HL-60/S4 treated with retinoic acid at 250 ng/mL for 4 days and 3 days (cell line): Measurements from ENCODE around the gene ADD1.

ENCODE experiments used
- in situ Hi-C: fragments of 300-500 bp; cut with MboI; formaldehyde crosslinking; loops from 2 replicates; pipeline ENCODE4 v1.7.0; 2022; ENCODE audit warnings: low sequenced_read_pairs

Gene ADD1

DNA sequence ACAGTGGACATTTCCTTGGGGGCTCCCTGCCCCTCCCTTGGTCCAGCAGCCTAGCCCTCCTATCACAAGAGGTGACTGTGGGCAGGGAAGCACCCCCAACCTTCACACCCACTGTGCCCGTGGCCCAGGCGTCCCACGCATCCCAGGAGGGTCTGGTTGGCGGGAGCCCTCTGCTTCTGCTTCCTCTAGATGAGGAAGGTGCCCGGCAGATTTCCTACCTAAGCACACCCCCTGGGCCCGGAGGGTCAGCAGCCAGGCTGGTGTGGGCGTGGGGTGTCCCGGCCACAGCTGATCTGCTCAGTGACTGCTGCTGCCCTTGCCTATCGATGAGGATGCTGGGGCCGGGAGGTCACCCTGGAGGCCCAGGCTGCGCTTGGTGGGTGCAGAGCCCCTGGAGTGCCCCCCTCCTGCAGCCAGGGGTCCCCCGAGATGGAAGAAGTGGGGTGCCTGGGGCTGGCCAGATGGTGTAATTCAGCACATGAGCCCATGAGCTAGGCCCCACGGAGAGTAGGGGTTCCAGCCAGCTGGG is 38.6 kb upstream of the ADD1 start:
- in situ Hi-C loops: no loop called here

DNA sequence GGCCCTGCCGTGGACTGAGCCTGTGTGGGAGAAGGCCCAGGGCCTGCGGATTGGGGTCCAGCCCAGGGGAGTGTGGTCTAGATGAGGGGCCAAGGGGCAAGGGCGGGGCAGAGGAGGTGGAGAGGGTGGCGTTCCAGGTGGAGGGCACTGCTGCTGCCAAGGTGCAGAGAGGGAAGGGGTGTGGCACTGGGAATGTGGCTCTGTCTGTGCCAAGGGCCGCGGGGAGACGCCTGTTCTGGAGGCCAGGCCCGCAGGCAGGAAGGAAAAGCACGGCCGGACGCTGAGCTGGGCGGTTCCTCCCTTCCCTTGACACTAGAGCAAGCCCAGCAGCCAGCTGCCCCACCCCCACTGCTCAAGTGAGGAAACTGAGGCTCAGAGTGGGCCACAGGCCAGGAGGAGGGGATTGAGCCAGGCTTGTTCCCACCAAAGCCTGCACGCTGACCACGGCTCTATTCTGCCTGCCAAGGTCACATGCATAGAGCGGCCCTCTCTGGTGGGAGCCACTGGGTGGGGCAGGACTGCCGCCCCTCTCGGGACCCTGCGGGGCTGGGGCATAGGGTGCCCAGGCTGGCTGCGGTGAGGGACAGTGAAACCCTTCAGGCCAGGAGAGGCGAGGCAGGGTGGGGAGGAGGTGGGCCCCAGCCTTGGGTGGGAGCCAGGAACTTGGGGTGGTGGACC is 37.8 kb upstream of the ADD1 start:
- in situ Hi-C loops: no loop called here

DNA sequence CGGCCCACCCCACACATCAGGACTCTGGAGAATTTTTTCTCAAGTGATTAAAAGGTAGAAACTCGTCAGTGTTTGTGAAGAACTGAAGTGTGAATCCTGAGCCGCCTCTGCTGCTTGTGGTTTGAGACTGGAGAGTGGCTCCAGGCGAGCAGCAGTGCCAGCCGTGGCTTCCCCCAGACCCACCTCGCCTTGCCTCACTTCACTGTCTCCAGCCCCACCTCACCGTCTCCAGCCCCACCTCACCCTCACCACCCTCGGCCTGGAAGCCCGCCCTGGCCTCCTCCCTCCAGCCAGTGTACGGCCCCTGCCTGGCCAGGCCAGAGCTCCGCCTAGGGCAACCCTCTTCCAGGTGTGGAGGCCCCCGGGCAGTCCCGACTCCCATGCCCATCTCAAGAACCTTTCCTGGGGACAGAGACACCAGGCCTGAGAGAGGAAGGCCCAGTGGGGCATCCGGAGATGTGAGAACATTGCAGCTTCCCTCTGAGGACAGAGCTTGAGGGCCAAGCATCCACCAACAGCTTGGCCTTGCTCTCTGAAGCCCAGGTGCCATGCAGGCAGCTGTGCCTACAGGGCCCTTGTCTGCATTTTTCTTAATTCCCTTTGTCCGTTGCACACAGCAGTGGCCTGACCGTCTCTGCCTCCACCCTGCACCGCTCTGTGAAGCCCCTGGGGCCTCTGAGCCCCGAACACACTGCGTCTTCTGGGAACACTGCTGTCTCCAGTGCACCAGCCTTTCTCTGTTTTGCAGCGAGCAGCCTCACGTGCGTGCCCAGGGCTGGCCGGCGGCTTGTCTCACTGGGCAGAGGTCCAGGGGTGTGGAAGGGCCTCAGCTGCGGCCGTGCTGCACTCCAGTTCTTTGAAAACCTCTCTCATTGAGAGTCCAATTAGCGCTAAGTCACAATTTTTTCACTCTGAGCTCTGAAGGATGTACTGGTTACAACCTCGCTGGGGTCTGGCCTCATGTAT is 37.0 kb upstream of the ADD1 start:
- in situ Hi-C loops: no loop called here

DNA sequence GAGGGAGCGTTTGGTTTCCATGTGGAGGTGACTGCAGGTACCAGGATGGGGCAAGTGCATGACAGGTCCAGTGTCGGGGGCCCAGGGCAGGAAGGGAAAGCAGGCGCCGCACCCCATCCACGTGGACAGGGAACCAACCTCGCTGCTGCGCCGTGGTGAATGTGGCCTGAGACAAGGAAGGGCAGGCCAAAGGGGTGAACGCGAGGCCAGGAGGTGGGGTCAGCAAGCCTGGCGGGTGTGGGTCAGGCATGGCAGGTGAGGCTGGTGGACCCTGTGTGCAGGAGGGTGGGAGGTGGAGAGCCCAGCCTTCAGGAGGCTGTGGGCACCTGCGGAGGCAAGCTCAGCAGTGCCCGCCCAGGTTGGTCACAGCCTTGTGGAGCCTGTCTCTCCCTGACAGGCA is 36.1 kb upstream of the ADD1 start:
- in situ Hi-C loops: no loop called here

DNA sequence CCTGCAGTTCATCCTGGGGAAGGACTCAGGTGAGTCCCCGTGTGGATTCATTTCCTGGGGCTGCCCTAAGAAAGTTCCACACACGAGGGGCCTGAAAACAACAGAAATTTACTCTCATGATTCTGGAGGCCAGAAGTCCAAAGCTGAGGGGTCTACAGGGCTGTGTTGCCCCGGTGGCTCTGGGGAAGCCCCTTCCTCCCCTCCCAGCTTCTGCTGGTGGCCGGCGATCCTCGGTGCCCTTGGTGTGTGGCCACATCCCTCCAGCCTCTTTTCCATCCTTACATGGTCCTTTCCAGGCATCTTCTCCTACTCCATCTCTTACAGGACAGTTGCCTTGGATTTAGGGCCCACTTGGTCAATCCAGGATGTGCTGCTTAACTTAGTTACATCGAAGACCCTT is 35.6 kb upstream of the ADD1 start:
- in situ Hi-C loops: no loop called here

DNA sequence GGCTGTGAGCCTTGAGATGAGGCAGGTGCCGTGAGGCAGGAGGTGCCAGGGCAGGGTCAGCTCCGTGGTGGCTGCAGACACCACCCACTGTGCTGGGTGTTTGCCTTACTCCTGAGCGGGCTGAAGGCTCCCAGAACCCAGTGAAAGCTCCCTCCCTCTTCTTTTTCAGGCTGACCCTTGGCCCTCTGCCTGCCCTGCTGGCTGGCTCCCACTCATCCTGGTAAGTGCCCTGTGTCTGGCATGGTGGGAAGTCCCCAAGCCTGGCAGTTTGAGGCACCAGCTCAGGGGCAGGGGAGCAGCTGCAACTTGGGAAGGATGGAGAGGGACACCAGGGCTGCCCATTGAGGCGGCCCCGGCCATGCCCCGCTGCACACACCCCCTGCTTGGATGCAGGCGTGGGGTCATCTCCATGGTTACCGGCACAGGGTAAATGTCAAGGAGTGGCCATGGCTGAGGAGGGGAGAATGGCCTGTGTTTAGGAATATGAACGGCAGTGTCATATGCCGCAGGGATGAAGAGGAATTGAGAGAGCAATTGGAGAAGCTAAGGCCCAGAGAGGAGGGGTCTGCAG is 33.9 kb upstream of the ADD1 start:
- in situ Hi-C loops: no loop called here

DNA sequence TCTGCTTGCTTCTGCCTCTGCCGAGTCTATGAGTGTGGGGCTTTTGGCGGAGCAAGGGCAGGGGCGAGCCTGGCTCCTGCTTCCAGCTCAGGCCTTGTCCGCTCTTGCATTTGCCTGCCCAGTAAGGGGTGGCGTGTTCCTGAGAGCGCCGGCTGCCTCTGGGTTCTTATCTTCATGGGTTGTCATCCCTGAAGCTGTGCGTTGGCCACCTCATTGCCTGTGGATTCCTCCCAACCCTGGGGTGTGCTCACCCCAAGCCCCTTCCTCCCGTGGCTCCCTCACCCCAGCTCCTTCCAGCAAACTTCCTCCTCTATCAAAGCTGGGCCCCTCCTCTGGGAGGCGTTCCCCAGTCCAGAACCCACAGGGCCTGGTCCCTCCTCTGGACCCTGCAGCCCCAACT is 33.3 kb upstream of the ADD1 start:
- in situ Hi-C loops: no loop called here

DNA sequence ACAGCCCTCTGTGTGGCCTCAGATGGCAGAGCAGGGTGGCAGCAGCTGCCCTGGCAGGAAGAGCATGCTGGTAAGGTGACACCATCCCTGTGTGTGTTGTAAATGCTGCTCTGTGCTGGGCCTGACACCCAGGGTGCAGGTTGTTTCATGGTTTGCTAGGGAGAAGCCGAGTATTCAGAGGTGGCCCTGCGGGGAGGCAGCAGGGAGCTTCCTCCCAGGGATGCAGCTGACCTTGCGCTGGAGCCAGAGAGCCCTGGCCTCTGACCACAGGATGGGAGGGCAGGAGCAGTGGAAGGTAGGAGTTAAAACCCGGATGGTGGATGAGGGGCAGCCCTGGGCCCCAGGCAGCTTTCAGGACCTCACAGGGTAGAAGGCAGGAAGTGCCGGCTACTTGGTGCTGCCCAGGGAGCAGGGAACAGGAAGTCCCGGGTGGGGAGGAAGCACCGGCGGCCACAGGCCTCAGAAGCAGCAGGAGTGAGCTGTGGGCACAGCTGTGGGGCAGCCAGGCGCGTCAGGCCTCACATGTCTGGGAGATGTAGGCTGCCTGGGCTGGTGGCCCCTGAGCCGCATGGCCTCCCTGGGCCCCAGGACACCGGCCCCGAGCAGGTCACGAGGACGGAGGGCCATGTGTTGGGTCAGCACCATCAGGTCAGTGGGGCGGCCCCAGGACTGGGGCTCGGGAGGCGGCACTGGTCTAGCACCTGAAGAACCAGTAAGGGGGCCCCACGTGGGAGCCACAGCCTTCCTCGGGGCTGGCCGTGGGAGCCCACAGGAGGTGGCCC is 31.6 kb upstream of the ADD1 start:
- in situ Hi-C loops: no loop called here

DNA sequence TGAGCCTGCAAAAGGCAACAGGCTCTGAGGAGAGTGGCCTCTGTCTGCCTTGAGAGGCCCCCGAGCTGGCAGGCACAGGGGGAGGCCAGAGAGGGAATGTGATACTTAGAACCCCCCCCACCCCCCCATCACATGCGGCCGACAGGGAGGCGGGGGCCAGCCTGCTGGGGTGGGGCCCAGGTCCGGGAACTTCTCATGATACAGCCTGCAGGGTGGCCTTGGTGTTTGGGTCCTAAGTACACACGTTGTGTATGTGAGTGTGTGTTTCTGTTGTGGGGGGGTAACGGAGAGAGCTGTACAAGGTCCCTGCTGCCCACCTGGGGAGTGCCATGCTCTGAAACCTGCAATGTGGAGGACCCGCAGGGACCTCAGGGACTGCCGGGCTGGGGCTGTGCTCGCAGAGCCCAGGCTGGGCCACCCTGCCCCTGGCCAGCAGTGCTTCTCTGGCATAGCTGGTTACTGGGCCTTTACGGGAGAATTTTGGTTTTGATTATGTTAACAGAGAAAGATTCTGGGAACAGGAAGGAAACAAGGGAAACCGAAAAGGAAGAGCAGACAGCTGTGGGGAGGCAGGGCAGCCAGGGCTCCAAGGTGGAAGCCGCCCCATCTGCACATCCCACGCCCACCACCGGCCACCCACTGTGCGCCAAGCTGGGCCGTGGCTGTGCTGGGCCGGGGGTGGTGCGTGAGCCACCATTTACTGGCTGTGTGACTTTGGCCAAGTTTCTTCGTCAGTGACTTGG is 30.9 kb upstream of the ADD1 start:
- in situ Hi-C loops: no loop called here

DNA sequence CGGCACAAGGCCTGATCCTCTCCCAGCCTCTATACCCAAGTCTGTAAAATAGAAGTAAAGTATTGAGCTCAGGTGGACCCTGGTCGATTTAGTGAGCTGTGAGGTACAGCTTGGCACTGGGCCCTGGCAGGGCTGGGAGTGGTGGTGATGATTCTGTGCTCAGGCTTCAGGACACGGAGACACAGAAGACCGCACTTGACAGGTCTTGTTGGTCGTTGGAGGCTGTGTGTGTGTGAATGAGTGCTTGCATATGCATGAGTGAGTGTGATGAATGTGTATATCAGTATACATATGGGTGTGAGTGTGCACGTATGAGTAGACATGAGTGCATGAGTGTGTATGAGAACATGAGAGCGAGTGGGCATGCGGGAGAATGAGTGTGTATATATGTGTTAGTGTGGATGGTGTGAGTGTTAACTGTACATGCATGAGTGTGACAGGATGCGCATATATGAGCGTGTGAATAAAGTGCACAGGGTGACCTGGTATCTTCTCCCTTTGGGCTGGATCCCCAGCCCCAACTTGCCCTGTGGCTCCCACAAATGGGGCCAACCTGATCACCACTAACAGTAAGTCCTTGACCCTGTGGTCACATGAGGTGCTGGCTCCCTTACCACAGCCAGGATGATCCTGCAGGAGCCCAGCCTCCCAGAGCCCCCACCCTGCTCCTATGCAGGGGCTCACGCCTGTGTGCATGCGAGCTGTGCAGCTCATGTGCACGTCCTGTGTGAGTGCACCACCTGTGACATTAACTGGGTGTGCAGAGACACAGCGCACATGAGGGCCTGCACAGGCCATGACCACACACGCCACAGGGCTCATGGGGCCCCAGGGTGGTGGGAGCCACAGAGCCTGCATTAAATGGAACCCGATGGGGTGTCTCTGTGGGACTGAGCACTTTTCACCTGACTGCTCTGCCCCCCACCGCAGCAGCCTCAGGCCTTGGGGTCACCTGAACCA is 29.9 kb upstream of the ADD1 start:
- in situ Hi-C loops: no loop called here

DNA sequence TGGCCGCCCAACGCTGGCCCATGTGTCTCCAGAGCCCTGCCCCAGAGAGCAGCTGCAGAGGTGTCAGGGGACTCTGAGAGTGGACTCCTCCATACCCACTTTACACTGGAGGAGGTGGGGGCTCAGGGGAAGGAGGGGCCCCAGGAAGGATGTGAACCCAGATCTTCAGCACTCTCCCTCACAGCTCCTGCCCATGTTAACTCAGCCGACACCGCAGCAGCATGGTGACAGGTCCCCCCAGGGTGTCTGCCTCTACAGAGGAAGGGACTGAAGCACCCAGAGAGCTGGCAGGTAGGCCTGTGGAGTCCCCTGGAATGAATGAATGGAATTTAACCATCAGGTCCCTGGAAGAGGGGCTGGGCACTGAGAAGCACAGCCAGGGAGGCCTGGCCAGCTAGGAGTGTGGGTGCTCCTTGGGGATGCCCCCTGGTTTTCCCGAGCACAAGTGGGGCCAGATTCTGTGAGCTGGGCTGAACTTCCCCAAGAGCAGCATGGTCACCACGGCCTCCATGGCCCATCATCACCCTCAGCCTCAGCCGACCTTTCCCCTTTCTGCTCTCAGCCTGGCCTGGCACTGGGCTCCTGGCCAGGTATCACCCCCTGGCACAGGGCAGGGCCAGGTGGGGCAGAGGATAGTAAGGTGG is 28.9 kb upstream of the ADD1 start:
- in situ Hi-C loops: no loop called here

DNA sequence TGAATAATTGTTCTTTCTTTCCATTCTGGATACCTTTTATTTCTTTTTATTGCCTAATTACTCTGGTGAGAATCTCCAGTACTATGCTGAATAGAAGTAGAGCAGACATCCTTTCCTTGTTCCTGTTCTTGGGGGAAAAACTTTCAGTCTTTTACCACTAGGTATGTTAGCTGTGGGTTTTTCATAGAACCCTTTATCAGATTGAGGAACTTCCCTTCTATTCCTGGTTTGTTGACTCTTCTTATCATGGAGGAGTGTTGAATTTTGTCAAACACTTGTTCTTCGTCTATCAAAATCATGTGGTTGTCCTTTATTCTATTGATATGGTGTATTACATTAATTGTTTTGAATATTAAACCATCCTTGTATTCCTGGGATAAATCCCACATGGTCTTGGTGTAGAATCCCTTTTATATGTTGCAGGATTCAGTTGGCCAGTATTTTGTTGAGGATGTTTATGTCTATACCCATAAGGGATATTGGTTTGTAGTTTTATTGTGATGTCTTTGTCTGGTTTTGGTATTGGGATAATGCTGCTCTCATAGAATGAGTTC is 27.2 kb upstream of the ADD1 start:
- in situ Hi-C loops: no loop called here

DNA sequence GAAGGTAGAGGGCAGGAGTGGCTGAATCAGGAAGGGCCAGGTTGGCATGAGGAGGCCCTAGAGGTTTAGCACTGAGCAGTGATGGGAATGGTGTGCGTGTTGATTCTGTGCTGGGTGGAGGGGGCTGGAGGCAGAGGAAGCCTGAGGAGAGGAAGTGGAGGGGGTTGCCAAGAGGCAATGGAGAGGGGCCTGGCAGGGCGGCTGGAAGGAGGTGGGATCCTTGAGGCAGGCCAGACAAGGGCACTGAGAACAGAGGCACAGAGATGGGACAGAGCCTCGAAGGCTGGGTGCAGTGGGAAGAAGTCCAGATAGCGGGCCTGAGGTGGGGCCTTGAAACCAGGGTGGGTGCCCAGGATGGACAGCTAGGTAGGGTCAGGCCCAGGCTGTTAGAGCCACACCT is 26.5 kb upstream of the ADD1 start:
- in situ Hi-C loops: no loop called here

DNA sequence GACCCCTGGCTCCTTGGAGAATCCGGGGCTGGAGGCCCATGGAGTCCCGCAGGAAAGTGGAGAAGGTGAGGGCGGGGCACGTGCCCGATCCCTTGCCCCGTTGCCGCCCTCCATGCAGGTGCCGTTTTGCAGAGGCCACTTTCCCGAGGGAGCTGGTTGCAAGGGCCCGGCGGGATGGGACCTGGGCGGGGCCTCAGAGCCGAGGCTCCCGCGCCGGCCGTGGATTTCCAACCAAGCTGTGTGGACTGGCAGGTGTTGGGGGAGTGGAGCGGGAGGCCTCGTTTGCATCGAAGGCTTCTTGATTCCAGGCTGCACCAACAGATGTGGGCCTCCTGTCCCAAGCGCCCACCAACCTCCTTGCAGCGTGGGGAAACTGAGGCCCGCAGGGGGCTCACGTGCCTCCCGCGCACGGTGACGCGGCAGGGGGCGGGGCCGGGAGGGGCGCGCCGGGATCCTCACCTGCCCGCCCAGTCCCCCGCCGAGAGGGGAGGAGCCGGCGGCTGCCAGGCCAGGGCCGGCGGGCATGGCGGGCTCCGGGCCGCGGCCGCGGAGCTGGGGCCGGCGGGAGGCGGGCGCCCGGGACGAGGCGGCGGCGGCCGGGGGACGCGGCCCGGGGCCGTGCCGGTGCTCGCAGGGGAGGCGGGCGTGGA is 25.8 kb upstream of the ADD1 start:
- in situ Hi-C loops: no loop called here

DNA sequence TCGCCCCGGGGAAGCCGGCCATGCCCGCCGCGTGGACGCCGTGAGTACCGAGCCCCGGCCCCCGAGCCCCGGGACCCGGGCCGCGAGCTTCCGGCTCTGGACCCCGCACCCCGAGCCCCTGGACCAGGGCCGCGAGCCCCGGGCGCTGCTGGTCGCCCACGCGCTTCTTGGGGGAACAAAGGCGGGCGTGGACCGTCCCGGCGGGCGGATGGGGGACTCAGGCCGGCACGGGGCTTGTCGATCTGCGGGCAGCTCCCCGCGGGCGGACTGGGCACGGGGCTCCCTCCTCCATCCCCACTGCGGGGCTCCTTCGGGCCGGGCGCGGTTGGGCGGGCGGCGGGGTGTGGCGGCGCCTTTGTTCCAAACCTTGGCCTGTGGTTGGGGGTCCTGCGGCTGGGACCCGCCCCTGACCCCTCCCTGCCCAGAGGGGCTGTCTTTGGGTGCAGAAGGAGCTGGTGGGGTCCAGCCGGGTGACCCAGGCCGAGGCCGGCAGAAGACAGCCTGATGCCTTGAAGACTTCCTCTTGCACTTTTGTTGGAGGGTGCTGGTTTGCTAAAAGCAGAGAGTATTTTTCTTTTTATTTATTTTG is 25.2 kb upstream of the ADD1 start:
- in situ Hi-C loops: no loop called here

DNA sequence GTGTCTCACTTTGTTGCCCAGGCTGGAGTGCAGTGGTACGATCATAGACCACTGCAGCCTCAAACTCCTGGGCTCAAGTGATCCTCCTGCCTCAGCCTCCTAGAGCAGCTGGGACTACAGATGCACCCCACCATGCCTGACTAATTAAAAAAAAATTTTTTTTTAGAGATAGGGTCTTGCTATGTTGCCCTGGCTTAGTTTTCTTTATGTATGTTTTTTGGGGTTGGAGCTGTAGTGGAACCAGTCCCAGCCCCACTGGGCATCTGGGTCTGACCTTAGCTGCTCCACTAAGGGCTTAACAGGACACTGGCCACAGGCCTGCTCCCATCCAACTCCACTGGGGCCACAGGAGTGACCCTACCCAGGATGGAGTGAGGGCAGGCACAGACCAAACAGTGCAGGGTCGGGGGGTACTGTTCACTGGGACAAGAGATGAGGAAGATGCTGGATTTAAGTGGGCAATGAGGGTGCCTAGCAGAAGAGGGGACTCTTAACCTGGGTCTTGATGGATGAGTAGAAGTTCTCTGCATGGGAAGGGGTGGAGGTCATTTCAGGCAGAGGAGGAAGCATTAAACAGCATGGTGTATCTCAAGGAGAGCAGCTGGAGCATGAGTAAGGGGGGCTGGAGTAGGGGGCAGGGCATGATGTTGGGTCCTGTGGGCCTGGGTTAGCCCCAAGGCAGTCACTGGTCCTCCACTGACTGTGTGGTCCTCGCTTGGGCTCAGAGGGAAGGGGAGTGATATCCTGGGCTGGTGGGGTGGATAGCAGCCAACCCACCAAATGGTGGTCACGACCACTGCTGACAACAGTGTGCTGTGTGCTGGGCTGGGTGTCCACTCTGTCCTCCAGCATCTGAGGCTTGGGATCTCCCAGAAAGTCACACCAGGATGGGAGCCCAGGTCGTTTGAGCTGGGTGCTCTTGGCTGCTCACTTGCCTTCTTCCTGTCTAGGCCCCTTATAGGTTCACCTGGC is 24.1 kb upstream of the ADD1 start:
- in situ Hi-C loops: no loop called here
